Measurements from ENCODE around the gene MTA1. TPM values are rescaled to one million over a fixed set of nuclear protein-coding genes. Genes with fewer than 3 reads are reported as not detected.

The MTA1 gene
- total RNA-seq, 1 donor from 2014 or later: 192 TPM

DNA sequence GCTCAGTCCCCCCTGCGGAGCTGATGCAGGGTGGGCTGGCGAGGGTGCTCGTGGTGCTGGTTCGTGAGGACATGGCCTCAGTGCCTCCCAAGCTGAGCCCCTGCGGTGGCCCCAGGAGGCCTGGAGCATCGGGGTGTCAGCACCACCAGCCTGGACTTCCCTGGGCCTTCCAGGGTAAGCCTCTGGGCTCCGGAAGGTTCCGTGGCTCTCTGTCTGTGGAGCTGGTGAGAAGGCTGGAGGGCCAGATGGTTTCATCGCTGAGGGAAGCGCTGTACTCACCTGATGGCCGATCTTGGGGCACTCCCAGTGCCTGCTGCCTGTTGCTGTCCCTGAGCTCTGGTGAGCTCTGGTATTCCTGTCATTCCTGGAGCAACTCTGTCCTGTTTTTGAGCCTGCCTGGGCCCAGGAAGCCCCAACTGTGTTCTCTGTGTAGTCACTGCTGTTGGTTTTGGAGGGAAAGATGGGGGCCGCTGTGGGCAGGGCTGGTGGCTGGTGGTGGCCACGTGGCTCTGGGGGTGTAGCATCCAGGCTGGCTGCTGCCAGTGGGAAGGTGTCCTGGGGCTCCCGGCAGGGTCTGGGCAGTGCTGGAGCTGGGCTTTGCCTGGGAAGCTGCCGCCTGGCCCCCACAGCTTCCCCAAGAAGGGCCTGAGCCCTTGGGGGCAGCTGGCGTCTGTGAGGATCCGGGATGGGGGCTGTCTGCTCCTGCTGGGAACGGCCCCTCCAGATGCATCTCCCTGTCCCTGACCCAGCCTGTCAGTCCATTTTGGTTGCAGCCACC, 18.3 kb downstream of the MTA1 start:
- no peak for DNase-seq
- intact Hi-C loops (cut with micrococcal nuclease): no loop called here

DNA sequence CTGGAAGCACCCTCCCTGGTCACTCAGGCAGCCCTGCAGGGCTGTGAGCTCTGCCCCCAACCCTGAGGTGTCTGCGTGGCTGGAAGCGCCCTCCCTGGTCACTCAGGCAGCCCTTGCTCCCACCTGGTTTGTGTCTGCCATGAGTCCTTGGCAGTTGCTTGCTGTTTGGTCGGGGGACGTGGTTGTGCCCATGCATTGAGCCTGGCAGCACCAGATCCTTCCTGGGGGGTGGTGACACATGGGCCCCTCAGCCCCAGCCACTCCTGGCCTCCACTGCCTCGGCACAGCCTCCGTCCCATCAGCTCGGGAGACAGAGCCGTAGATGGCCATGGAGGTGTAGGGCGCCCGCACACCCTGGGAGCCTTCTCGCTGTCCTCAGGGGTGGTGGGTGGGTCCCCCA, 19.6 kb downstream of the MTA1 start:
- H3K27me3 ChIP-seq (ENCODE audit: low read depth): no peaks in the 10 kb centered on the region
- intact Hi-C loops (cut with micrococcal nuclease): no loop called here
- H3K4me1 ChIP-seq: peaks cover 28% of the 10 kb centered on the region
- no peak for DNase-seq
- H3K4me3 ChIP-seq: no peak overlapping the region
- TF ChIP-seq, protein P1, sequence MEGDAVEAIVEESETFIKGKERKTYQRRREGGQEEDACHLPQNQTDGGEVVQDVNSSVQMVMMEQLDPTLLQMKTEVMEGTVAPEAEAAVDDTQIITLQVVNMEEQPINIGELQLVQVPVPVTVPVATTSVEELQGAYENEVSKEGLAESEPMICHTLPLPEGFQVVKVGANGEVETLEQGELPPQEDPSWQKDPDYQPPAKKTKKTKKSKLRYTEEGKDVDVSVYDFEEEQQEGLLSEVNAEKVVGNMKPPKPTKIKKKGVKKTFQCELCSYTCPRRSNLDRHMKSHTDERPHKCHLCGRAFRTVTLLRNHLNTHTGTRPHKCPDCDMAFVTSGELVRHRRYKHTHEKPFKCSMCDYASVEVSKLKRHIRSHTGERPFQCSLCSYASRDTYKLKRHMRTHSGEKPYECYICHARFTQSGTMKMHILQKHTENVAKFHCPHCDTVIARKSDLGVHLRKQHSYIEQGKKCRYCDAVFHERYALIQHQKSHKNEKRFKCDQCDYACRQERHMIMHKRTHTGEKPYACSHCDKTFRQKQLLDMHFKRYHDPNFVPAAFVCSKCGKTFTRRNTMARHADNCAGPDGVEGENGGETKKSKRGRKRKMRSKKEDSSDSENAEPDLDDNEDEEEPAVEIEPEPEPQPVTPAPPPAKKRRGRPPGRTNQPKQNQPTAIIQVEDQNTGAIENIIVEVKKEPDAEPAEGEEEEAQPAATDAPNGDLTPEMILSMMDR (IDR thresholded peaks at IDR 0.05; ENCODE audit: borderline replicate concordance): no peak
- H3K36me3 ChIP-seq: peaks cover 20% of the 10 kb centered on the region
- H3K27ac ChIP-seq (replicated peaks): no peak overlapping the region
- peaks cover 6% of the 10 kb centered on the region for H3K9me3 ChIP-seq (replicated peaks)

More for the DNA sequence above, 18.3 kb downstream of the MTA1 start:
- Histone ChIP-seq H3K27ac (replicated peaks) (no peak overlapping the region), H3K27me3 (ENCODE audit: low read depth) (no peaks in the 10 kb centered on the region), H3K4me1 (peaks cover 28% of the 10 kb centered on the region), H3K4me3 (no peak overlapping the region), H3K9me3 (replicated peaks) (peaks cover 6% of the 10 kb centered on the region), H3K36me3 (peaks cover 20% of the 10 kb centered on the region)
- TF ChIP-seq, protein P1 (IDR thresholded peaks at IDR 0.05; ENCODE audit: borderline replicate concordance): no peak

DNA sequence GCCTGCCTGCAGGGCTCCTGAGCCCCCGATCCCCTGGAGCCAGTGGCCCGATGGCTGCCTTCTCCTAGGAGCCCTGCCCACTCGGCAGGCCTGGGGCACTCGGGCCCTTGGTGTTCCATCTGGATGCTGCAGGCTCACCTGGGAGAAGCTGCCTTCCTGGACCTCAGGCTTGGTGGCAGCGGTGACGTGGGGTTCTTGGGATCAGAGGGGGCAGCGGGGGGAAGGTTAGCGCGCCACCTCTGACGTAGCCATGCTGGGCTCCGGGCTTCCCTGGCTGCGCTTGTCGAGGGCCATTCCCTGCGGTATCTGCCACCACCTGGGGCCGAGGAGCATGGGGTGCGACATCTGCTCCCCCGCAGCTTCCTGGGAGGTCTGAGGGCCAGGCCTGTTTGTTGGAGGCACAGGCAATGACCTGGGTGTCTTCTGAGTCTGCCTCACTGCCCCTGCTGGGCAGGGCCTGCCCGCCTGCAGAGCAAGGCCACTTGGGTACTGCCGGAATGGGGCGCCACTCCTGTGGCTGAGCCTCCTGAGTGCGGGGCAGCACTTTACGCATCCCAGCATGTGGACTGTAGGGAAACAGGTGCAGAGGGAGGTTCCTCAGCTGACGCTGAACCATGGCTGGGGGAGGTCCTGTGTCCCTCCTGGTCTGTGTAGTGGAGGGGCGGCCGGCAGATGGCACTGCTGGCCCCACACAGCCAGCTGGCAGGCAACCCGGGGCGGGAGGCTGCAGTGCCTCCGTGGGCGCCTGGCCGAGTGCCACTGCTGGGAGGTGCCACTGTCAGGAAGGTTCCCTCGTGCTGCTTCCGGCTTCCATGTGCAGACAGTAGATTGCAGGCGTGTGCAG, 20.3 kb downstream of the MTA1 start:
- intact Hi-C loops (cut with micrococcal nuclease): no loop called here
- peaks cover 20% of the 10 kb centered on the region for H3K36me3 ChIP-seq
- H3K4me1 ChIP-seq: peaks cover 28% of the 10 kb centered on the region
- peaks cover 6% of the 10 kb centered on the region for H3K9me3 ChIP-seq (replicated peaks)
- TF ChIP-seq, protein P1 (IDR thresholded peaks at IDR 0.05; ENCODE audit: borderline replicate concordance): no peak
- DNase-seq: no peak
- H3K27ac ChIP-seq (replicated peaks): no peak overlapping the region
- no peaks in the 10 kb centered on the region for H3K27me3 ChIP-seq (ENCODE audit: low read depth)
- no peak overlapping the region for H3K4me3 ChIP-seq

DNA sequence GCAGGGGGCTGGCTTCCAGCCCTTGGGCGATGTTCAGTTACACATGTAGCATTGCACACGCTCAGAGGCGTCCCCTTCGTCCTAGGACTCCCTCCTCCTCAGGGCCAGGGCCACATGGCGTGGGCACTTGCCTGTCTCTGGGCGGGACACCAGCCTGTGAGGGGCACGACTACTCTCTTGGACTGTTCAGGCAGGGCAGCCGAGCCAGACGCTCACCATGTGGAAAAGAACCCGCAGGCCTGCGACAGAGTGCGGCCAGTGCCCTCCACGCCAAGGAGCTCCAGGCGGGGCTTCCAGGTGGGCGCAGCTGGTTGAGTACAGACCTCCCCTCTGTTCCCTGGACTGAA, 20.9 kb downstream of the MTA1 start:
- intact Hi-C loops (cut with micrococcal nuclease): no loop called here
- H3K36me3 ChIP-seq: peaks cover 25% of the 10 kb centered on the region

DNA sequence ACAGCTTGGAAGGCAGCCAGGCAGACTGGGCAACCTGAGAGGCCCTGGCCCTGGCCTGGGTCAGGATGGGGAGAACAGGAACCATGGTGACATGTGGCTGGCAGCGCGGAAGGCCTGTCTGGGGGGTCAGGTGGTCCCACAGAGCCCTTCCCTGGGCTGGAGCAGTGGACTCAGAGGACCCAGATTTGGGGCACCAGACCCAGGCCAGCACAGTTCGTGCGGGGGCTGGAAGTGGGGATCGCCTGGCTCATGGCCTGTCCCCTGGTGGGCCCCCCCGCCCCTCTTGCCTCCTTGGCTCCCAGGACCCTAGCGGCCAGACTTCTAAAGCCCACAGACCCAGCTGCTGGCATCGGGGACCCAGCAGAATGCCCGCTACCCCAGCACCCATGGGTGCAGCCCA, 21.4 kb downstream of the MTA1 start:
- no peak overlapping the region for H3K27ac ChIP-seq (replicated peaks)
- peaks cover 28% of the 10 kb centered on the region for H3K4me1 ChIP-seq
- H3K27me3 ChIP-seq (ENCODE audit: low read depth): no peaks in the 10 kb centered on the region
- DNase-seq: no peak
- TF ChIP-seq, protein P1 (IDR thresholded peaks at IDR 0.05; ENCODE audit: borderline replicate concordance): no peak
- no peak overlapping the region for H3K4me3 ChIP-seq
- peaks cover 26% of the 10 kb centered on the region for H3K36me3 ChIP-seq
- H3K9me3 ChIP-seq (replicated peaks): no peaks in the 10 kb centered on the region
- intact Hi-C loops (cut with micrococcal nuclease): no loop called here

More for the DNA sequence above, 20.9 kb downstream of the MTA1 start:
- Histone ChIP-seq H3K4me1 (peaks cover 28% of the 10 kb centered on the region), H3K27ac (replicated peaks) (no peak overlapping the region), H3K4me3 (no peak overlapping the region), H3K27me3 (ENCODE audit: low read depth) (no peaks in the 10 kb centered on the region), H3K9me3 (replicated peaks) (peaks cover 4% of the 10 kb centered on the region)
- TF ChIP-seq, protein P1 (IDR thresholded peaks at IDR 0.05; ENCODE audit: borderline replicate concordance): no peak
- no peak for DNase-seq

All from left ventricle myocardium inferior (tissue), 1 donor.